Neural progenitor cell (in vitro differentiated cells): ENCODE results near the gene EIF4A3. TPM values are rescaled to one million over a fixed set of nuclear protein-coding genes. Genes with fewer than 3 reads are reported as not detected.

Experiments used
- DNase-seq: peaks from one replicate; pipeline ENCODE4 v3.0.0-alpha.2; 2016; ENCODE audit warnings: low spot score
- H2AFZ ChIP-seq: fragments of 200-600 bp; sonication (generic); replicated peaks from 2 replicates; pipeline ENCODE4 v1.6.1; 2016; ENCODE audit warnings: antibody characterized with exemption
- H3F3A ChIP-seq: fragments of 200-600 bp; sonication (generic); 2 replicates; pipeline ENCODE4 v1.6.1; 2016; ENCODE audit warnings: antibody characterized with exemption, low read depth
- H3K27ac ChIP-seq: fragments of 200-600 bp; sonication (generic); 2 replicates; pipeline ENCODE4 v1.5.1; 2016; ENCODE audit warnings: mild to moderate bottlenecking
- H3K27me3 ChIP-seq: fragments of 200-600 bp; sonication (generic); 2 replicates; pipeline ENCODE4 v1.6.1; 2016; ENCODE audit warnings: mild to moderate bottlenecking, moderate library complexity
- H3K36me3 ChIP-seq: fragments of 200-600 bp; sonication (generic); 2 replicates; pipeline ENCODE4 v1.5.1; 2016
- H3K4me1 ChIP-seq: fragments of 200-600 bp; sonication (generic); 2 replicates; pipeline ENCODE4 v1.6.1; 2016; ENCODE audit warnings: mixed run types
- H3K4me2 ChIP-seq: fragments of 200-600 bp; sonication (generic); 2 replicates; pipeline ENCODE4 v1.6.1; 2016
- H3K4me3 ChIP-seq: fragments of 200-600 bp; sonication (generic); 2 replicates; pipeline ENCODE4 v1.5.1; 2016
- H3K79me2 ChIP-seq: fragments of 200-600 bp; sonication (generic); 2 replicates; pipeline ENCODE4 v1.6.1; 2016; ENCODE audit warnings: low read depth
- H3K9ac ChIP-seq: fragments of 200-600 bp; sonication (generic); 2 replicates; pipeline ENCODE4 v1.6.1; 2016
- H3K9me3 ChIP-seq: fragments of 200-600 bp; sonication (generic); 2 replicates; pipeline ENCODE4 v1.5.1; 2016; ENCODE audit warnings: low read depth
- H4K20me1 ChIP-seq: fragments of 200-600 bp; sonication (generic); 2 replicates; pipeline ENCODE4 v1.6.1; 2016; ENCODE audit warnings: low read depth
- H3K27ac Mint-ChIP-seq: 3 replicates; pipeline ENCODE4 v1.8.0; 2021; ENCODE audit warnings: mixed read lengths
- H3K27me3 Mint-ChIP-seq: 2 replicates; pipeline ENCODE4 v1.8.0; 2022; ENCODE audit warnings: low read depth, mild to moderate bottlenecking, inconsistent platforms, moderate library complexity, mixed read lengths; ENCODE audit not compliant: insufficient read depth
- H3K36me3 Mint-ChIP-seq: 3 replicates; pipeline ENCODE4 v1.8.0; 2021; ENCODE audit warnings: mixed read lengths
- H3K4me1 Mint-ChIP-seq: 3 replicates; pipeline ENCODE4 v1.8.0; 2021; ENCODE audit warnings: mixed read lengths
- H3K4me3 Mint-ChIP-seq: 3 replicates; pipeline ENCODE4 v1.8.0; 2021; ENCODE audit warnings: mild to moderate bottlenecking, moderate library complexity, mixed read lengths
- H3K9me3 Mint-ChIP-seq: 3 replicates; pipeline ENCODE4 v1.8.0; 2020; ENCODE audit warnings: mixed read lengths
- EZH2 ChIP-seq: fragments of 200-600 bp; sonication (generic); IDR thresholded peaks from 2 replicates; pipeline ENCODE4 v1.6.1; 2017; ENCODE audit warnings: antibody characterized with exemption, mild to moderate bottlenecking, moderate library complexity
- EZH2phosphoT487 ChIP-seq: fragments of 200-600 bp; sonication (generic); IDR thresholded peaks from 2 replicates; pipeline ENCODE4 v1.6.1; 2017; ENCODE audit warnings: antibody characterized with exemption
- total RNA-seq: library from RNA; depleted of rRNA; stranded (reverse); fragments of >200 nt; gene quantifications from 2 replicates; pipeline ENCODE4 v1.2.3, GENCODE V29; 2015; ENCODE audit warnings: low replicate concordance
- TF ChIP-seq, protein P1 (sequence below): fragments of 200-600 bp; sonication (generic); IDR thresholded peaks from 2 replicates; pipeline ENCODE4 v1.5.1; 2017; ENCODE audit warnings: antibody characterized with exemption, mild to moderate bottlenecking

Gene EIF4A3
- total RNA-seq, 1 donor from 2014 or later, result 102 TPM

DNA sequence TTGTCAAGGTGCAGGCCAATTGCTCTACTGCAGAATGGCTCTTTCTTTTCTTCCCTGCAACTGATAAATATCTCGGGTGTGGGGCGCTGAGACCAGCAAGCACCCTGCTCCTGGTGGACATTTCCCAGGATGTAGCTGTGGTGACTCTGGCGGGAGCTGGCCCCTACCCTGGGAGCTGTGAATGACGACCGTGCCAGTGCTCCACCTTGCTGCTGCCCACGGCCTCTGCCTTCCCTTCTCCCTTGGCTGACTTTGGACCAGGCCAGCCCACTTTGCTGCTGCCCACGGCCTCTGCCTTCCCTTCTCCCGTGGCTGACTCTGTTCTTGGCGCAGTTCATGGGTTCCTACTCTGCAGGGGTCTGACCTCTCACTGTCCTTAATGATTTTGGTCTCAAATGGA, 39.0 kb upstream of the EIF4A3 start:
- no peak for DNase-seq
- Histone ChIP-seq H4K20me1 (no peaks in the 10 kb centered on the region), H3K9me3 (no peaks in the 10 kb centered on the region), H2AFZ (no peak overlapping the region), H3F3A (peaks cover 8% of the 10 kb centered on the region), H3K4me3 (no peak overlapping the region), H3K9ac (no peak overlapping the region), H3K27me3 (no peaks in the 10 kb centered on the region), H3K36me3 (no peaks in the 10 kb centered on the region), H3K79me2 (no peaks in the 10 kb centered on the region), H3K4me2 (no peak overlapping the region), H3K4me1 (peaks cover 16% of the 10 kb centered on the region), H3K27ac (no peak overlapping the region)
- H3K36me3 Mint-ChIP-seq, result no peaks in the 10 kb centered on the region
- H3K9me3 Mint-ChIP-seq, result no peaks in the 10 kb centered on the region
- no peak overlapping the region for H3K27ac Mint-ChIP-seq
- H3K4me3 Mint-ChIP-seq, result no peak overlapping the region
- H3K27me3 Mint-ChIP-seq, result peaks cover 17% of the 10 kb centered on the region
- H3K4me1 Mint-ChIP-seq, result peaks cover 14% of the 10 kb centered on the region
- TF ChIP-seq EZH2, result no peak
- TF ChIP-seq, protein P1, sequence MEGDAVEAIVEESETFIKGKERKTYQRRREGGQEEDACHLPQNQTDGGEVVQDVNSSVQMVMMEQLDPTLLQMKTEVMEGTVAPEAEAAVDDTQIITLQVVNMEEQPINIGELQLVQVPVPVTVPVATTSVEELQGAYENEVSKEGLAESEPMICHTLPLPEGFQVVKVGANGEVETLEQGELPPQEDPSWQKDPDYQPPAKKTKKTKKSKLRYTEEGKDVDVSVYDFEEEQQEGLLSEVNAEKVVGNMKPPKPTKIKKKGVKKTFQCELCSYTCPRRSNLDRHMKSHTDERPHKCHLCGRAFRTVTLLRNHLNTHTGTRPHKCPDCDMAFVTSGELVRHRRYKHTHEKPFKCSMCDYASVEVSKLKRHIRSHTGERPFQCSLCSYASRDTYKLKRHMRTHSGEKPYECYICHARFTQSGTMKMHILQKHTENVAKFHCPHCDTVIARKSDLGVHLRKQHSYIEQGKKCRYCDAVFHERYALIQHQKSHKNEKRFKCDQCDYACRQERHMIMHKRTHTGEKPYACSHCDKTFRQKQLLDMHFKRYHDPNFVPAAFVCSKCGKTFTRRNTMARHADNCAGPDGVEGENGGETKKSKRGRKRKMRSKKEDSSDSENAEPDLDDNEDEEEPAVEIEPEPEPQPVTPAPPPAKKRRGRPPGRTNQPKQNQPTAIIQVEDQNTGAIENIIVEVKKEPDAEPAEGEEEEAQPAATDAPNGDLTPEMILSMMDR, result no peak
- no peak for TF ChIP-seq EZH2phosphoT487

DNA sequence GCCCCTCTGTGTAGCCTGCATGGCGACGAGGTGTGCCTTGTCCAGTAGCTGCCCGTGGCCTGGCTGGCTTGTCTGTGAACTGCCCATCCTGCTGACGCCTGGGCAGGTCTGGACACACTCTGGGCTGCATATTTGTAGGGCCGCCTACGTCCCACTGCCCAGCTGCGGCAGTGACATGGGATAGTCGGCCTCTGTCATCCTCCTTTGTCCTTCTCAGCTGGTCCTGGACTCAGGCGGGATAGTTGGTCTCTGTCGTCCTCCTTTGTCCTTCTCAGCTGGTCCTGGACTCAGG, 37.4 kb upstream of the EIF4A3 start:
- peak; percentile 71 for DNase-seq
- Mint-ChIP-seq H3K27ac (peak overlapping the region; percentile 91), H3K36me3 (no peaks in the 10 kb centered on the region), H3K9me3 (no peaks in the 10 kb centered on the region), H3K4me3 (no peak overlapping the region), H3K27me3 (peaks cover 17% of the 10 kb centered on the region), H3K4me1 (peaks cover 14% of the 10 kb centered on the region)
- Histone ChIP-seq H3K36me3 (no peaks in the 10 kb centered on the region), H3K27ac (no peak overlapping the region), H3K27me3 (no peaks in the 10 kb centered on the region), H3F3A (peaks cover 8% of the 10 kb centered on the region), H3K4me2 (peak overlapping the region; percentile 55), H4K20me1 (no peaks in the 10 kb centered on the region), H3K79me2 (no peaks in the 10 kb centered on the region), H3K9ac (no peak overlapping the region), H3K4me3 (no peak overlapping the region), H3K9me3 (no peaks in the 10 kb centered on the region), H3K4me1 (peaks cover 16% of the 10 kb centered on the region), H2AFZ (peak overlapping the region; percentile 89)
- TF ChIP-seq EZH2, result no peak
- no peak for TF ChIP-seq EZH2phosphoT487
- TF ChIP-seq, protein P1, result no peak

DNA sequence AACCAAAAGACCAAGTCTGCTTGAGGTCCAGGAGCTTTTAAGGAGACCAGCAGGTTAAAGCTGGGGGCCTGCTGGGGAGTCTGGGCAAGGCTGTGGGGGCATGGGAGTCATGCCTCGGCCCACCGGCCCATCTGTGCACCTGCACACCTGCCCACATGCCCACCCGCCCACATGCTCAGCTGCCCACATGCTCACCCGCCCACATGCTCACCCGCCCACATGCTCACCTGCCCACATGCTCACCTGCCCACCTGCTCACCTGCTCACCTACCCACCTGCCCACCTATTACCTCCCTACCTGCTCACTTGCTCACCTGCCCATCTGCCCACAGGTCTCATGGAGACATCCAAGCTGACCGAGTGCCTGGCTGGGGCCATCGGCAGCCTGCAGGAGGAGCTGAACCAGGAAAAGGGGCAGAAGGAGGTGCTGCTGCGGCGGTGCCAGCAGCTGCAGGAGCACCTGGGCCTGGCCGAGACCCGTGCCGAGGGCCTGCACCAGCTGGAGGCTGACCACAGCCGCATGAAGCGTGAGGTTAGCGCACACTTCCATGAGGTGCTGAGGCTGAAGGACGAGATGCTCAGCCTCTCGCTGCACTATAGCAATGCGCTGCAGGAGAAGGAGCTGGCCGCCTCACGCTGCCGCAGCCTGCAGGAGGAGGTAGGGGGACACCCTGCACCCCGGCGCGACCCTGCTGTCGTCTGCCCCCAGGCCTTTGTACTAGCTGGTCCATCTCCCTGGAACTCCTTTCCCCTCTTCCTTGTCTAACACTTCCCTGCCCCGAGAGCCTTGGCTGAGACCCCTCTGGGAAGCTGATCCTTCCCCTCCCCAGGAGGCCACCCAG, 36.9 kb upstream of the EIF4A3 start:
- Histone ChIP-seq H2AFZ (peak overlapping the region; percentile 89), H3F3A (peaks cover 8% of the 10 kb centered on the region), H3K79me2 (no peaks in the 10 kb centered on the region), H3K4me2 (peak overlapping the region; percentile 55), H3K4me1 (peaks cover 16% of the 10 kb centered on the region), H3K36me3 (no peaks in the 10 kb centered on the region), H3K9me3 (no peaks in the 10 kb centered on the region), H3K9ac (no peak overlapping the region), H3K27me3 (no peaks in the 10 kb centered on the region), H3K4me3 (no peak overlapping the region), H3K27ac (no peak overlapping the region), H4K20me1 (no peaks in the 10 kb centered on the region)
- Mint-ChIP-seq H3K27ac (peak overlapping the region; percentile 91), H3K4me1 (peaks cover 18% of the 10 kb centered on the region), H3K36me3 (no peaks in the 10 kb centered on the region), H3K9me3 (no peaks in the 10 kb centered on the region), H3K27me3 (peaks cover 17% of the 10 kb centered on the region), H3K4me3 (no peak overlapping the region)
- no peak for DNase-seq
- TF ChIP-seq EZH2phosphoT487 (no peak), EZH2 (no peak)
- TF ChIP-seq, protein P1, result no peak
